ENCODE measurements around the gene C16orf78.

DNA sequence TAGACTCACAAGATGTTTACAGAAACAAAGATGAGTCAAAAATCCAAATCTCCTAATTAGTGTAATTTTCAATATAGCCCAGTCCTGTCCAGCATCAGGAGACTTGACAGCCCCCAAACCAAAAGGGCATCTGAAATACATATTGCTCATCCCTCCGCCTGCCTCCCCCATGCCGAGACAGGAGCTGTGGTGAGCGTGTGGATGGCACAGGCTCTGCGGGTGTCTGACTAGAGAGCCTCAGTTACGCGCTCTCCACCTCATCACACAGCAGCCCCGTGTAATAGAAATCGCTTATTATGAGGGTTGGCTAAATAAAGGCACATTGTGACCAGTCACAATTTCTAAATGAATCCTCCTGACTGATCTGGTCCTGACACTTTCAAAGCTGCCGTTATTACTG is 48.9 kb upstream of the C16orf78 start:
- no peak for TF ChIP-seq EZH2 (IDR thresholded peaks at IDR 0.05; ENCODE audit: insufficient read depth, low read length)
- TF ChIP-seq, protein P1, sequence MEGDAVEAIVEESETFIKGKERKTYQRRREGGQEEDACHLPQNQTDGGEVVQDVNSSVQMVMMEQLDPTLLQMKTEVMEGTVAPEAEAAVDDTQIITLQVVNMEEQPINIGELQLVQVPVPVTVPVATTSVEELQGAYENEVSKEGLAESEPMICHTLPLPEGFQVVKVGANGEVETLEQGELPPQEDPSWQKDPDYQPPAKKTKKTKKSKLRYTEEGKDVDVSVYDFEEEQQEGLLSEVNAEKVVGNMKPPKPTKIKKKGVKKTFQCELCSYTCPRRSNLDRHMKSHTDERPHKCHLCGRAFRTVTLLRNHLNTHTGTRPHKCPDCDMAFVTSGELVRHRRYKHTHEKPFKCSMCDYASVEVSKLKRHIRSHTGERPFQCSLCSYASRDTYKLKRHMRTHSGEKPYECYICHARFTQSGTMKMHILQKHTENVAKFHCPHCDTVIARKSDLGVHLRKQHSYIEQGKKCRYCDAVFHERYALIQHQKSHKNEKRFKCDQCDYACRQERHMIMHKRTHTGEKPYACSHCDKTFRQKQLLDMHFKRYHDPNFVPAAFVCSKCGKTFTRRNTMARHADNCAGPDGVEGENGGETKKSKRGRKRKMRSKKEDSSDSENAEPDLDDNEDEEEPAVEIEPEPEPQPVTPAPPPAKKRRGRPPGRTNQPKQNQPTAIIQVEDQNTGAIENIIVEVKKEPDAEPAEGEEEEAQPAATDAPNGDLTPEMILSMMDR (IDR thresholded peaks at IDR 0.05; ENCODE audit: insufficient read depth, low read depth, low read length) = no peak
